Trophoblast cell (in vitro differentiated cells and primary cell): Measurements from ENCODE around the gene BCL2L13.
A peak's percentile ranks its signal among the peaks of the same experiment; 100 is the strongest.

Experiments
- DNase-seq, 2 donors: peaks; one replicate each; pipeline ENCODE4 v3.0.0-alpha.2; 2016
- H2AFZ ChIP-seq: 2 replicates; pipeline ENCODE4 v1.6.1; 2013; ENCODE audit warnings: low read length, moderate library complexity, mild to moderate bottlenecking; ENCODE audit not compliant: insufficient read depth, poor library complexity
- H2AK5ac ChIP-seq: 2 replicates; pipeline ENCODE4 v1.6.1; 2013; ENCODE audit warnings: mild to moderate bottlenecking, low read length
- H2BK120ac ChIP-seq: 2 replicates; pipeline ENCODE4 v1.6.1; 2013; ENCODE audit warnings: low read length, mild to moderate bottlenecking, moderate library complexity; ENCODE audit not compliant: insufficient read depth, poor library complexity
- H2BK12ac ChIP-seq: 2 replicates; pipeline ENCODE4 v1.6.1; 2013; ENCODE audit warnings: mild to moderate bottlenecking, low read length, moderate library complexity
- H2BK5ac ChIP-seq: 2 replicates; pipeline ENCODE4 v1.6.1; 2013; ENCODE audit warnings: low read length, low read depth, moderate library complexity, mild to moderate bottlenecking; ENCODE audit not compliant: poor library complexity
- H3K14ac ChIP-seq: 2 replicates; pipeline ENCODE4 v1.6.1; 2013; ENCODE audit warnings: mild to moderate bottlenecking, low read length
- H3K18ac ChIP-seq: 2 replicates; pipeline ENCODE4 v1.6.1; 2013; ENCODE audit warnings: mild to moderate bottlenecking, low read length
- H3K23ac ChIP-seq: 2 replicates; pipeline ENCODE4 v1.6.1; 2013; ENCODE audit warnings: low read length
- H3K27ac ChIP-seq: 2 replicates; pipeline ENCODE4 v1.5.1; 2013; ENCODE audit warnings: low read depth, mild to moderate bottlenecking, inconsistent platforms, low read length, moderate library complexity
- H3K27me3 ChIP-seq: 2 replicates; pipeline ENCODE4 v1.6.1; 2013; ENCODE audit warnings: inconsistent platforms, mild to moderate bottlenecking, low read length, moderate library complexity; ENCODE audit not compliant: insufficient read depth
- H3K36me3 ChIP-seq, 2 experiments: 1 replicate in 1 of 2; 2 replicates in 1 of 2; pipeline ENCODE4 v1.6.1; 2013; ENCODE audit warnings: low read length in 2 of 2, mild to moderate bottlenecking in 2 of 2, moderate library complexity in 1 of 2; ENCODE audit not compliant: insufficient read depth in 2 of 2, control insufficient read depth in 1 of 2
- H3K4ac ChIP-seq: 2 replicates; pipeline ENCODE4 v1.6.1; 2013; ENCODE audit warnings: low read depth, mild to moderate bottlenecking, low read length, moderate library complexity
- H3K4me1 ChIP-seq, 2 experiments: 1 replicate in 1 of 2; 2 replicates in 1 of 2; pipeline ENCODE4 v1.6.1; 2013; ENCODE audit warnings: low read length in 2 of 2, mild to moderate bottlenecking in 2 of 2, moderate library complexity in 1 of 2; ENCODE audit not compliant: insufficient read depth in 2 of 2, control insufficient read depth in 1 of 2
- H3K4me2 ChIP-seq: 2 replicates; pipeline ENCODE4 v1.6.1; 2013; ENCODE audit warnings: inconsistent platforms, mild to moderate bottlenecking, low read length, moderate library complexity
- H3K4me3 ChIP-seq: 2 replicates; pipeline ENCODE4 v1.5.1; 2013; ENCODE audit warnings: mild to moderate bottlenecking, low read depth, low read length, inconsistent platforms
- H3K79me1 ChIP-seq: one replicate; pipeline ENCODE4 v1.6.1; 2013; ENCODE audit warnings: low read length
- H3K79me2 ChIP-seq: 2 replicates; pipeline ENCODE4 v1.6.1; 2013; ENCODE audit warnings: low read length, mild to moderate bottlenecking; ENCODE audit not compliant: control insufficient read depth, insufficient read depth, poor library complexity
- H3K9ac ChIP-seq: 2 replicates; pipeline ENCODE4 v1.6.1; 2013; ENCODE audit warnings: mild to moderate bottlenecking, low read length
- H3K9me3 ChIP-seq: 2 replicates; pipeline ENCODE4 v1.6.1; 2013; ENCODE audit warnings: low read depth, mild to moderate bottlenecking, control low read depth, inconsistent platforms, low read length; ENCODE audit not compliant: insufficient read depth
- H4K12ac ChIP-seq: 2 replicates; pipeline ENCODE4 v1.6.1; 2013; ENCODE audit warnings: low read depth, mild to moderate bottlenecking, low read length, moderate library complexity
- H4K8ac ChIP-seq: 2 replicates; pipeline ENCODE4 v1.6.1; 2013; ENCODE audit warnings: low read depth, mild to moderate bottlenecking, low read length, moderate library complexity
- H4K91ac ChIP-seq: one replicate; pipeline ENCODE4 v1.6.1; 2013; ENCODE audit warnings: low read depth, mild to moderate bottlenecking, low read length, moderate library complexity
- WGBS: extraction: QIAGEN DNeasy Blood & Tissue Kit; methylation state at CpG from one replicate; pipeline ENCODE4 v1.1.7; 2013; ENCODE audit warnings: missing lambda C conversion rate; ENCODE audit not compliant: insufficient read length, insufficient coverage; ENCODE audit errors: extremely low coverage; 5-methylcytosine and 5-hydroxymethylcytosine counted together

The BCL2L13 gene

GRCh38 chr22:17699696-17700340, 61.3 kb downstream of the BCL2L13 start:
- H3K14ac ChIP-seq = no peak overlapping the region
- H2AK5ac ChIP-seq = no peak overlapping the region
- peak in 1 of 2 donors; percentile 5 for DNase-seq
- WGBS = no CpG with 5 or more reads among the region's 7 CpGs
- H3K9me3 ChIP-seq = peaks cover 2% of the 10 kb centered on the region
- H2BK5ac ChIP-seq = no peak overlapping the region
- H3K27ac ChIP-seq = no peak overlapping the region
- no peak overlapping the region for H2BK12ac ChIP-seq
- H2BK120ac ChIP-seq = no peak overlapping the region
- H4K8ac ChIP-seq = no peak overlapping the region
- H3K4ac ChIP-seq = no peak overlapping the region
- no peaks in the 10 kb centered on the region for H3K27me3 ChIP-seq
- no peaks in the 10 kb centered on the region for H3K79me2 ChIP-seq
- no peak overlapping the region for H4K91ac ChIP-seq
- H3K9ac ChIP-seq = no peak overlapping the region
- H3K79me1 ChIP-seq = no peaks in the 10 kb centered on the region
- H2AFZ ChIP-seq = no peak overlapping the region
- H3K4me3 ChIP-seq = no peak overlapping the region
- H4K12ac ChIP-seq = no peak overlapping the region
- no peak overlapping the region for H3K18ac ChIP-seq
- no peak overlapping the region for H3K23ac ChIP-seq
- no peaks in the 10 kb centered on the region for H3K4me1 ChIP-seq
- H3K4me2 ChIP-seq = no peak overlapping the region
- H3K36me3 ChIP-seq = peaks cover 4 to 5% of the 10 kb centered on the region in 2 experiments

- Histone ChIP-seq H2AFZ (no peak overlapping the region), H4K91ac (no peak overlapping the region), H3K18ac (no peak overlapping the region), H2AK5ac (no peak overlapping the region), H3K27me3 (no peaks in the 10 kb centered on the region), H2BK12ac (no peak overlapping the region), H3K9me3 (peaks cover 2% of the 10 kb centered on the region), H3K9ac (no peak overlapping the region), H3K4ac (no peak overlapping the region), H3K14ac (no peak overlapping the region), H3K4me1 (no peaks in the 10 kb centered on the region), H2BK120ac (no peak overlapping the region), H3K4me2 (no peak overlapping the region), H2BK5ac (no peak overlapping the region), H4K8ac (no peak overlapping the region), H3K36me3 (peaks cover 4 to 5% of the 10 kb centered on the region in 2 experiments), H3K23ac (no peak overlapping the region), H3K27ac (no peak overlapping the region), H4K12ac (no peak overlapping the region), H3K79me1 (no peaks in the 10 kb centered on the region), H3K79me2 (no peaks in the 10 kb centered on the region), H3K4me3 (no peak overlapping the region)
- WGBS = no CpG with 5 or more reads among the region's 3 CpGs
- no peak for DNase-seq
Observed at GRCh38 chr22:17700778-17701177, 62.2 kb downstream of the BCL2L13 start.

DNA sequence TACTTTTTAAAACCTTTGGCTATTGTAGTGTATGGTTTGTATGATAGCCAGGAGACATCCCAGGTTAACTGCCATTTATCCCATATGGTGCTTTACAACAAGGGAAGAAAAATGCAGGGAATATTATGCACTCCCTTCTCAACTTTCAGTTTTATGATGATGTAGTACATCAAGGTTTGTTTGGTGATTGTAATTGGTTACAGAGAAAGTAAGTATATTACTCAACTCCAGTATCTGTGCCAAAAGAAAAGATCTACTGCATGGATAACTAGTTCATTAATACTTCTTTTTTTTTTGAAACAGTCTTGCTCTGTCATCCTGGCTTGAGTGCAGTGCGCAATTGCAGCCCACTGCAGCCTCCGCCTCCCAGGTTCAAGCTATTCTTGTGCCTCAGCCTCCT, 65.3 kb downstream of the BCL2L13 start:
- peaks cover 1 to 5% of the 10 kb centered on the region in 2 experiments for H3K36me3 ChIP-seq
- no peak overlapping the region for H4K12ac ChIP-seq
- H3K27me3 ChIP-seq = no peaks in the 10 kb centered on the region
- H2AFZ ChIP-seq = no peak overlapping the region
- no peak overlapping the region for H3K18ac ChIP-seq
- no peak overlapping the region for H2BK5ac ChIP-seq
- DNase-seq = no peak
- H3K23ac ChIP-seq = no peak overlapping the region
- no peak overlapping the region for H3K4me3 ChIP-seq
- no peak overlapping the region for H3K4ac ChIP-seq
- no peak overlapping the region for H2BK120ac ChIP-seq
- no CpG with 5 or more reads among the region's 2 CpGs for WGBS
- no peak overlapping the region for H4K8ac ChIP-seq
- H2AK5ac ChIP-seq = no peak overlapping the region
- H3K14ac ChIP-seq = no peak overlapping the region
- no peak overlapping the region for H3K27ac ChIP-seq
- peaks cover 2% of the 10 kb centered on the region for H3K9me3 ChIP-seq
- H3K4me2 ChIP-seq = no peak overlapping the region
- no peaks in the 10 kb centered on the region for H3K79me2 ChIP-seq
- H4K91ac ChIP-seq = no peak overlapping the region
- no peak overlapping the region for H2BK12ac ChIP-seq
- no peaks in the 10 kb centered on the region for H3K79me1 ChIP-seq
- H3K4me1 ChIP-seq = peaks cover 0 to 2% of the 10 kb centered on the region in 2 experiments
- no peak overlapping the region for H3K9ac ChIP-seq

DNA sequence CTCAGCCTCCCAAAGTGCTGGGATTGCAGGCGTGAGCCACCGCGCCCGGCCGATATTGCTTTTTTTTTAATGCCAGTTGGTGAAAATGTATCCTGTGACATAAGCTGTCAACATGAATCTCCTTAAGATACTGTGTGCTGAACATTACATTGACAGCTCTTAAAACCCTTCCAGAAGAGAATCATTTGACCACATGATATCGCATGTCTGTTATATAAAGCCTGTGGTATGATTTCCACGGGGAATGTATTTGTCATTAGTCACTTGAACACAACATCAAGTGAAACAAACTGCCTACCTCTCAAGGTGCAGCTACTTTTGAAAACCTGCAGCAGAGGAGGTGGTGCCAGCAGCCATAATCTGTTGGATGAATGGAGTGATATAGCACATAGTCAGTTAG, 67.0 kb downstream of the BCL2L13 start:
- H3K4me3 ChIP-seq = no peak overlapping the region
- no peaks in the 10 kb centered on the region for H3K79me1 ChIP-seq
- H3K14ac ChIP-seq = no peak overlapping the region
- peaks cover 2 to 5% of the 10 kb centered on the region in 2 experiments for H3K36me3 ChIP-seq
- no peak overlapping the region for H2BK5ac ChIP-seq
- no peak overlapping the region for H3K23ac ChIP-seq
- no peak overlapping the region for H4K91ac ChIP-seq
- no peak overlapping the region for H3K27ac ChIP-seq
- H3K4me2 ChIP-seq = no peak overlapping the region
- H3K27me3 ChIP-seq = no peaks in the 10 kb centered on the region
- no peak overlapping the region for H2BK12ac ChIP-seq
- H4K8ac ChIP-seq = no peak overlapping the region
- no CpG with 5 or more reads among the region's 7 CpGs for WGBS
- no peak overlapping the region for H2AFZ ChIP-seq
- no peak overlapping the region for H3K4ac ChIP-seq
- H3K9me3 ChIP-seq = peaks cover 2% of the 10 kb centered on the region
- no peak overlapping the region for H3K18ac ChIP-seq
- no peak overlapping the region for H2BK120ac ChIP-seq
- no peak overlapping the region for H2AK5ac ChIP-seq
- no peak overlapping the region for H3K9ac ChIP-seq
- H4K12ac ChIP-seq = no peak overlapping the region
- H3K4me1 ChIP-seq = peaks cover 0 to 2% of the 10 kb centered on the region in 2 experiments
- peak in 1 of 2 donors; percentile 36 for DNase-seq
- H3K79me2 ChIP-seq = no peaks in the 10 kb centered on the region
